H1 (cell line): ENCODE data around the gene PDZRN3. TPM values are rescaled to one million over a fixed set of nuclear protein-coding genes. Genes with fewer than 3 reads are reported as not detected.

ENCODE experiments used
- CTCF ChIA-PET: fragments of 300-600 bp; sonication (Branson Sonifier 250); formaldehyde crosslinking; loops from one replicate; lab custom pipeline; 2021; ENCODE audit not compliant: partially characterized antibody; lab: Charles Lee
- POLR2A ChIA-PET: fragments of 300-600 bp; sonication (Branson Sonifier 250); formaldehyde crosslinking; loops from one replicate; lab custom pipeline; 2021; ENCODE audit warnings: inconsistent platforms; ENCODE audit not compliant: partially characterized antibody; lab: Charles Lee
- DNase-seq, 2 experiments: peaks; one replicate each; pipeline versions ENCODE4 v3.0.0 to v3.0.0-alpha.2; 2010 to 2022; ENCODE audit warnings: low spot score in 2 of 2, low read depth in 1 of 2, mixed read lengths in 1 of 2
- FAIRE-seq: peaks from 2 replicates; lab custom pipeline; 2011; peaks lifted over from hg19 to GRCh38; lab: Jason Lieb, UNC
- H2AFZ ChIP-seq: 2 replicates; pipeline ENCODE4 v1.8.1; 2012; ENCODE audit warnings: low read length, inconsistent platforms
- H2AK5ac ChIP-seq: 2 replicates; pipeline ENCODE4 v1.6.1; 2013; ENCODE audit warnings: low read depth, low read length
- H2BK120ac ChIP-seq: replicated peaks from 2 replicates; pipeline ENCODE3; 2013; ENCODE audit warnings: low read depth, low read length, inconsistent platforms
- H2BK12ac ChIP-seq: 2 replicates; pipeline ENCODE4 v1.6.1; 2013; ENCODE audit warnings: low read depth, low read length
- H2BK15ac ChIP-seq: 2 replicates; pipeline ENCODE4 v1.6.1; 2013; ENCODE audit warnings: low read length
- H2BK20ac ChIP-seq: 2 replicates; pipeline ENCODE4 v1.6.1; 2013; ENCODE audit warnings: low read length
- H2BK5ac ChIP-seq: 2 replicates; pipeline ENCODE4 v1.6.1; 2013; ENCODE audit warnings: low read depth, low read length
- H3K14ac ChIP-seq: 2 replicates; pipeline ENCODE4 v1.6.1; 2013; ENCODE audit warnings: inconsistent platforms; ENCODE audit not compliant: insufficient read length
- H3K18ac ChIP-seq: 2 replicates; pipeline ENCODE4 v1.6.1; 2013; ENCODE audit warnings: low read length; ENCODE audit errors: extremely low read depth
- H3K23ac ChIP-seq: 2 replicates; pipeline ENCODE4 v1.6.1; 2013; ENCODE audit warnings: inconsistent platforms; ENCODE audit not compliant: insufficient read length
- H3K23me2 ChIP-seq: 2 replicates; pipeline ENCODE4 v1.6.1; 2013; ENCODE audit warnings: low read depth, low read length
- H3K27ac ChIP-seq: 2 replicates; pipeline ENCODE4 v1.6.1; 2011; ENCODE audit warnings: low read depth, low read length, inconsistent platforms
- H3K27me3 ChIP-seq, 4 experiments: replicated peaks in 1 of 4; 1 replicate in 1 of 4; 2 replicates in 3 of 4; pipeline versions ENCODE4 v1.6.1 to v1.8.1; 2011 to 2013; ENCODE audit warnings: low read length in 3 of 4, mild to moderate bottlenecking in 3 of 4, inconsistent platforms in 2 of 4, mixed read lengths in 2 of 4, moderate library complexity in 1 of 4; ENCODE audit not compliant: control insufficient read depth in 3 of 4, insufficient read depth in 3 of 4; ENCODE audit errors: extremely low read depth in 1 of 4
- H3K36me3 ChIP-seq, 4 experiments: 2 replicates each; pipeline versions ENCODE4 v1.6.1 to v1.8.1; 2011 to 2013; ENCODE audit warnings: mild to moderate bottlenecking in 4 of 4, low read length in 3 of 4, moderate library complexity in 2 of 4, control low read depth in 1 of 4, inconsistent platforms in 1 of 4; ENCODE audit not compliant: insufficient read depth in 4 of 4, control insufficient read depth in 2 of 4
- H3K4ac ChIP-seq: replicated peaks from 2 replicates; pipeline ENCODE3; 2013; ENCODE audit warnings: low read length, low read depth, mixed read lengths, inconsistent platforms; ENCODE audit not compliant: insufficient read length
- H3K4me1 ChIP-seq, 4 experiments: replicated peaks in 1 of 4; 1 replicate in 1 of 4; 2 replicates in 3 of 4; pipeline versions ENCODE4 v1.6.1 to v1.8.1; 2011 to 2013; ENCODE audit warnings: low read length in 3 of 4, inconsistent platforms in 2 of 4, mixed read lengths in 1 of 4; ENCODE audit not compliant: insufficient read depth in 4 of 4, control insufficient read depth in 3 of 4
- H3K4me2 ChIP-seq, 2 experiments: 2 replicates each; pipeline versions ENCODE4 v1.6.1 to v1.8.1; 2011 to 2013; ENCODE audit warnings: low read depth in 2 of 2, low read length in 2 of 2, control low read depth in 1 of 2, inconsistent platforms in 1 of 2, mild to moderate bottlenecking in 1 of 2; ENCODE audit not compliant: insufficient read depth in 1 of 2
- H3K4me3 ChIP-seq, 4 experiments: fragments of 200-600, 300-600 bp in 1 of 4; sonication (generic), shearing (Covaris generic), sonication (Bioruptor Twin) in 1 of 4; 2 replicates each; pipeline versions ENCODE4 v1.5.1 to v1.8.1; 2011 to 2016; ENCODE audit warnings: low read length in 4 of 4, low read depth in 3 of 4, control low read depth in 2 of 4, inconsistent platforms in 2 of 4, mild to moderate bottlenecking in 2 of 4, mixed read lengths in 1 of 4, moderate library complexity in 1 of 4; ENCODE audit not compliant: insufficient read depth in 2 of 4; ENCODE audit errors: extremely low read depth in 1 of 4
- H3K56ac ChIP-seq: replicated peaks from 2 replicates; pipeline ENCODE3; 2013; ENCODE audit warnings: low read depth, mild to moderate bottlenecking, mixed read lengths, low read length, inconsistent platforms; ENCODE audit not compliant: insufficient read length
- H3K79me1 ChIP-seq: 2 replicates; pipeline ENCODE4 v1.6.1; 2013; ENCODE audit warnings: low read depth, low read length, control low read depth
- H3K79me2 ChIP-seq, 2 experiments: 2 replicates each; pipeline versions ENCODE4 v1.6.1 to v1.8.1; 2012 to 2013; ENCODE audit warnings: low read length in 2 of 2, mild to moderate bottlenecking in 2 of 2, inconsistent platforms in 1 of 2; ENCODE audit not compliant: insufficient read depth in 2 of 2, control insufficient read depth in 1 of 2
- H3K9ac ChIP-seq, 4 experiments: replicated peaks in 1 of 4; 1 replicate in 1 of 4; 2 replicates in 3 of 4; pipeline versions ENCODE4 v1.6.1 to v1.8.1; 2011 to 2013; ENCODE audit warnings: low read depth in 3 of 4, low read length in 3 of 4, control low read depth in 2 of 4, mild to moderate bottlenecking in 2 of 4, moderate library complexity in 2 of 4, inconsistent platforms in 1 of 4; ENCODE audit errors: extremely low read depth in 1 of 4
- H3K9me3 ChIP-seq, 2 experiments: 2 replicates each; pipeline versions ENCODE4 v1.6.1 to v1.8.1; 2012 to 2013; ENCODE audit warnings: mild to moderate bottlenecking in 2 of 2, moderate library complexity in 2 of 2, control low read depth in 1 of 2, inconsistent platforms in 1 of 2, low read depth in 1 of 2, low read length in 1 of 2, mixed read lengths in 1 of 2; ENCODE audit not compliant: insufficient read depth in 2 of 2
- H4K20me1 ChIP-seq, 2 experiments: replicated peaks in 1 of 2; 2 replicates each; pipeline versions ENCODE3 to v1.8.1; 2011 to 2013; ENCODE audit warnings: inconsistent platforms in 2 of 2, low read length in 2 of 2, mild to moderate bottlenecking in 1 of 2; ENCODE audit not compliant: insufficient read depth in 2 of 2, control insufficient read depth in 1 of 2
- H4K5ac ChIP-seq: 2 replicates; pipeline ENCODE4 v1.6.1; 2013; ENCODE audit warnings: low read length, low read depth, mixed read lengths, inconsistent platforms; ENCODE audit not compliant: insufficient read length
- H4K8ac ChIP-seq: 2 replicates; pipeline ENCODE4 v1.8.0; 2013; ENCODE audit warnings: mild to moderate bottlenecking, moderate library complexity, low read length, inconsistent platforms; ENCODE audit not compliant: insufficient read depth; ENCODE audit errors: extremely low read depth
- H4K91ac ChIP-seq: replicated peaks from 2 replicates; pipeline ENCODE3; 2013; ENCODE audit warnings: low read length, mixed read lengths, inconsistent platforms; ENCODE audit not compliant: insufficient read length
- BCL11A ChIP-seq, 2 experiments: IDR thresholded peaks; one replicate each; pipeline ENCODE4 v1.6.1; 2011; ENCODE audit warnings: low read depth in 2 of 2, low read length in 2 of 2, mild to moderate bottlenecking in 2 of 2
- CBX5 ChIP-seq: fragments of 300-800, 300-1000 bp; sonication (generic); IDR thresholded peaks from 2 replicates; pipeline ENCODE4 v1.7.1; 2016; ENCODE audit warnings: antibody characterized with exemption, low read length, low read depth
- CREB1 ChIP-seq: IDR thresholded peaks from 2 replicates; pipeline ENCODE4 v1.6.1; 2012; ENCODE audit warnings: inconsistent platforms
- EZH2 ChIP-seq: fragments of 200-600 bp; sonication (generic); IDR thresholded peaks from 2 replicates; pipeline ENCODE4 v1.7.1; 2012; ENCODE audit warnings: low read depth, mild to moderate bottlenecking, moderate library complexity, low read length, inconsistent platforms; ENCODE audit not compliant: severe bottlenecking
- FOSL1 ChIP-seq: IDR thresholded peaks from 2 replicates; pipeline ENCODE4 v1.6.1; 2011; ENCODE audit warnings: mild to moderate bottlenecking, low read depth, low read length, moderate library complexity; ENCODE audit not compliant: insufficient read depth
- JUND ChIP-seq: IDR thresholded peaks from 2 replicates; pipeline ENCODE4 v1.6.1; 2011; ENCODE audit warnings: mild to moderate bottlenecking, improper control_type of control experiment, low read length
- KDM4A ChIP-seq: IDR thresholded peaks from one replicate; pipeline ENCODE4 v1.7.1; 2012; ENCODE audit warnings: low read depth, mild to moderate bottlenecking, moderate library complexity, low read length, inconsistent platforms; ENCODE audit not compliant: severe bottlenecking
- NANOG ChIP-seq: IDR thresholded peaks from 2 replicates; pipeline ENCODE4 v1.6.1; 2011; ENCODE audit warnings: low read length, low read depth, mild to moderate bottlenecking, inconsistent platforms; ENCODE audit not compliant: insufficient read depth, poor library complexity, severe bottlenecking
- RFX5 ChIP-seq: IDR thresholded peaks from 2 replicates; pipeline ENCODE4 v1.6.1; 2011; ENCODE audit warnings: low read depth, low read length, improper control_type of control experiment, borderline replicate concordance
- SP2 ChIP-seq: IDR thresholded peaks from 2 replicates; pipeline ENCODE4 v1.6.1; 2012; ENCODE audit warnings: mild to moderate bottlenecking, low read length, inconsistent platforms
- SP4 ChIP-seq: IDR thresholded peaks from 2 replicates; pipeline ENCODE4 v1.6.1; 2012; ENCODE audit warnings: low read length, inconsistent platforms
- SUZ12 ChIP-seq: fragments of 200-600 bp; sonication (generic); IDR thresholded peaks from 2 replicates; pipeline ENCODE4 v1.6.1; 2012; ENCODE audit warnings: mild to moderate bottlenecking, inconsistent platforms, low read length, moderate library complexity, mixed read lengths
- TBP ChIP-seq: IDR thresholded peaks from 2 replicates; pipeline ENCODE4 v1.6.1; 2011; ENCODE audit warnings: low read depth, low read length, improper control_type of control experiment
- TEAD4 ChIP-seq: IDR thresholded peaks from 2 replicates; pipeline ENCODE4 v1.6.1; 2012; ENCODE audit warnings: low read depth, low read length, inconsistent platforms, mixed read lengths
- WGBS, 2 experiments: shearing (Covaris generic) in 1 of 2; methylation state at CpG; one replicate each; pipeline versions ENCODE4 v1.1.6 to v1.1.7; 2013 to 2015; ENCODE audit warnings: low lambda C conversion rate in 2 of 2, mixed read lengths in 2 of 2, inconsistent platforms in 1 of 2, low coverage in 1 of 2, missing lambda C conversion rate in 1 of 2; ENCODE audit not compliant: insufficient replicate concordance in 2 of 2, insufficient coverage in 1 of 2, insufficient read length in 1 of 2; ENCODE audit errors: extremely low coverage in 1 of 2, missing lambda C conversion rate in 1 of 2; 5-methylcytosine and 5-hydroxymethylcytosine counted together
- polyA plus RNA-seq, 7 experiments: library from polyadenylated mRNA; depleted of rRNA in 3 of 7; stranded (reverse) in 5 of 7; unstranded in 2 of 7; fragments of >200 nt in 5 of 7; fragments of 200-250 nt in 2 of 7; gene quantifications; 1 replicate in 5 of 7; 2 replicates in 1 of 7; 4 replicates in 1 of 7; pipeline versions ENCODE4 v1.2.1 to v1.2.3, GENCODE V29; 2011 to 2013; ENCODE audit warnings: missing spikeins in 2 of 7, mixed read lengths in 2 of 7
- total RNA-seq: library from RNA; stranded (reverse); fragmentation: NEBNext Ultra II Directional; extraction: Animal tissue kit (Norgen Biotek cat#: 25700); gene quantifications from 2 replicates; pipeline ENCODE4 v1.2.1, GENCODE V29; 2021

Gene PDZRN3
- total and polyA plus RNA-seq, 2 of the 8 experiments (the other 6 are each of a cell fraction or from before 2014, with no cell fraction given): 4.2 to 20.5 TPM

- POLR2A ChIA-PET: no interaction called here
- Histone ChIP-seq H2BK5ac (no peak overlapping the region), H3K79me2 (no peaks in the 10 kb centered on the region), H3K4me1 (no peaks in the 10 kb centered on the region; a peak in 2 of 7 replicates), H3K4me2 (no peak overlapping the region), H4K5ac (no peak overlapping the region), H3K9me3 (no peaks in the 10 kb centered on the region), H2BK15ac (no peak overlapping the region), H2AFZ (no peak overlapping the region), H3K36me3 (no peaks in the 10 kb centered on the region), H3K9ac (no peak overlapping the region), H2BK20ac (no peak overlapping the region), H4K20me1 (peaks cover 2 to 4% of the 10 kb centered on the region in 2 experiments), H3K23me2 (no peaks in the 10 kb centered on the region), H3K18ac (no peak overlapping the region), H3K14ac (no peak overlapping the region)
- no peak for TF ChIP-seq TBP
- TF ChIP-seq RFX5: no peak
- TF ChIP-seq SP4: no peak
- TF ChIP-seq SP2: no peak
- no peak for TF ChIP-seq JUND
- TF ChIP-seq TEAD4: no peak
- no peak for TF ChIP-seq BCL11A (IDR thresholded peaks at IDR 0.05; ENCODE audit: low read depth in 2 of 2, low read length in 2 of 2)
- TF ChIP-seq KDM4A: no peak
- TF ChIP-seq CREB1: no peak
- no peak for TF ChIP-seq FOSL1
- no peak for TF ChIP-seq EZH2
- TF ChIP-seq CBX5: no peak
- no peak for TF ChIP-seq SUZ12
- no peak for TF ChIP-seq NANOG
- TF ChIP-seq, all 59 proteins: peak for 0
- Histone ChIP-seq H3K4me3 (no peak overlapping the region), H3K27ac (no peak overlapping the region), H3K4ac (no peak overlapping the region), H3K23ac (no peak overlapping the region), H4K8ac (no peak overlapping the region), H3K56ac (no peak overlapping the region), H2AK5ac (0 out of 2 replicates have a peak overlapping the region, but pooled peaks have one; percentile 30), H4K91ac (no peak overlapping the region), H2BK12ac (no peak overlapping the region), H3K27me3 (no peaks in the 10 kb centered on the region), H2BK120ac (no peak overlapping the region), H3K79me1 (no peaks in the 10 kb centered on the region)
- DNase-seq: no peak
- WGBS, 2 experiments: 93% methylated on average over 9 of the region's 9 CpGs; no CpG with 5 or more reads in 1 of the 2 experiments
- no peak for FAIRE-seq
- CTCF ChIA-PET: interaction anchor here (0.7 to 0.8 kb wide), 2 partner anchors 12 to 1453 kb away, joined by 3 to 4 read pairs; no protein-coding TSS in a partner anchor
Measured at GRCh38 chr3:73413619-73414018, 211.1 kb downstream of the PDZRN3 start.
